GF-D8 (cell line): ENCODE results near the gene RFNG.

Experiments used
- DNase-seq: peaks from one replicate; lab custom pipeline; 2025; lab: John Stamatoyannopoulos, UW

RFNG gene

DNA sequence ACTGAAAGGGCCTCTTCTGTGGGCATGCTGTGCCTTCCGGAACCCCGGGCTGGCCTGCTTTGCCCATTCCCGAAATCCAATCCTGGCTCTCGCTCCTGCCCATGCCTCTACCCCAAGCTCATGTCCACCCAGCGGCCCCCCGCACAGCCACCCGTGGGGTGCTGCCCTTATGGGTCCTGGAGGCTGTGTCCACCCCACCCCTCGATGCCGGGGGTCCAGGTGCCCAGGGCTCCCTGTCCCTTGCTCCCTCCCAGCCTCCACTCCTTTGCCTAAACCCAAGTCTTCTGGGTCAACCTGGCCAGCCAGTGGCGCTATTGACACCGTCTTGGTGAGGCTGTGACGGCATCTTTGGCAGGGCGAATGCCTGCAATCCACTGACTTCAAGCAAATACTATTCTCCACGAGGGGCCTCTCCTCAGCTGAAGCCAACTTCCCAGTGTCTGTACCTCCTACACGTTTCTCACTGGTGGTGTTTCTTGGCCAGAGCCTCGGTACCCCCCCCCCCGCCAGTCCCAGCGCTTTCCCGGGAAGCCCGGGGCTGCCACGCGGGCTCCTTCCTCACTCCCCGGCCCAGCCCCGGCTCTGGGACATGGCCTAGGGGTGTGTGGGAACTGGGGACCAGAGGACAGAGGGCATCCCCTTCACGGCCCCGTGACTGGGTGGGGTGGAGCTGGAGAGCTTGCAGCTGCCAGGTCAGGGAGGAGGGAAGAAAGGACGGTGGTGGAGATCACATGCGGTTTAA is 26.2 kb upstream of the RFNG start:
- no peak for DNase-seq

DNA sequence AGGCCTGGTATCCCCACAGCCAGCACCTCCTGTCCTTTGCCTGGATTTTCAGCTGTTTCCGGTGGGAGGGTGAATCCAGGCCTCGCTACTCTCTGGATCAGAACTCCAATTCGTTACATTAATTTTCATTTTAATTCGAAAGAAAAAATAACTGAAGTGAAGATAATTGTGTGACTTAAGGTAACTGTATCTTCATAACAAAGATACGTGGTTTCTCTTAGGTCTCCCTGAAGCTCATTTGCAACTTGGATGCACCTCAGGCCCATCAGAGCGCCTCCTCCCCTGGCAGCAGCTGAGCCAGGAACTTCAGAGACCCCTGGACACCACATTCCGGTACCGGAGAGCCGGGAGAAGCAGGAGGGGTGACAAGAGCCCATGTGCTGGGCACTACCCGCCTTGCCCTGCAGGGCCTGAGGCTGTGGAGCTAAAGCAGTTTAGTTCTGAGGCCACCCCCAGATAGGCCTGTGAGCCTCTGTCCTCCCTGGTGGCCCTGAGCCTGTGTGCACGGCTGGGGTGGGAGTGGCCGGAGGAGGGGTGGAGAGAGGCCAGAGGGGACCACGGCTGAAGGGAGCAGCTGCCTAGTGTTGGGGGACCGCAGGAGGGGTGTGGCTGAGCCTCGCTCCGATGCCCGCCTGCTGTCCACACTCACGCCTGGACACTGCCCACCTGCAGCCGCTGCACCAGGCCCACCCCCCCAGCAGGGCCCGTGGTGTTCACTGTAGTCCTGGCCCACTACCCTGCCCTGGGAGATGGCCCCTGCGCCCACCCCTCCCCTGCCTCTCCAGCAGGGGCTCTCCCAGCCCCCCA is 25.4 kb upstream of the RFNG start:
- DNase-seq, result no peak

DNA sequence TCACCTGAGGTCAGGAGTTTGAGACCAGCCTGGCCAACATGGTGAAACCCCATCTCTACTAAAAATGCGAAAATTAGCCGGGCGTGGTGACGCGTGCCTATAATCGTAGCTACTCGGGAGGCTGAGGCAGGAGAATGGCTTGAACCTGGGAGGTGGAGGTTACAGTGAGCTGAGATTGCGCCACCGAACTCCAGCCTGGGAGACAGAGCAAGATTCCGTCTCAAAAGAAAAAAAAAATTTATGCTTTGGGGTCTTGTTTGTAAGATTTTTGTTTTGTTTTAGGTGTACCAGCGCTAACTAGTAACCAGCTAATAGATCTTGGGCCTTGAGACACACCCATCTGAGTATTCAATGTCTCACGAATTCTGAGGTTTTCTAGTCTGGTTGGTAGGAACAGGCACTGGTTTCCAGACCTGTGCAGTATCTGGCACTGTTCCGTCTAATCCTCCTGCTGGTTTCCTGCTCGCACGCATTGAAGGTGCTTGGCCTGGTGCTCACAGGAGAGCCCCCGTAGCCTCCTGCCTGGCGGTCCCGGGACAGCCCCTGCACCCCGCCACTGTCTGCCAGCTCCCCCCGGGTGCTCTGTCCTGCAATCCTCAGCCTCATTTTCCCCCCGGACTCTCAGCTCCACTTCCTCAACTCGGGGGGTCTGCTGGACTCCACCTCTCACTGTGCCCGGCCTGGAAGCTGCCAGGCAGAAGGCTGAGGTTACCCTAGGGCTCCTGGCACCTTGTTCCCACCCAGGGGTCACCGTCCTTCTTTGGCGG is 24.6 kb upstream of the RFNG start:
- no peak for DNase-seq

DNA sequence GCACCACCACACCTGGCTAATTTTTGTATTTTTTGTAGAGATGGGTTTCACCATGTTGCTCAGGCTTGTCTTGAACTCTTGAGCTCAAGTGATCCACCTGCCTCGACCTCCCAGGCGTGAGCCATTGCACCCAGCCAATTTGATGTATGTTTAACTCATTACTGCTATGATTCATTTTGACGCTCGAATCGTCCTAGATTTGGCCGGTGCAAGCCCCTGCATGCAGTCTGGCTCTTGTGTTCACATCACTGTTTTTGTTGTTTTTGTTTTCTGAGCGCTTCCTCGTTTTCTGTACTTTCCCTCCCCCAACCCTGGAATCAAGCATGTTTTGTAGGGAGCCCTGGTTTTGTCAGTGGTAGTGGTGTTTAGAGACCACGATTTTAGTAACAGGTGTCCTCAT is 21.8 kb upstream of the RFNG start:
- DNase-seq, result no peak

DNA sequence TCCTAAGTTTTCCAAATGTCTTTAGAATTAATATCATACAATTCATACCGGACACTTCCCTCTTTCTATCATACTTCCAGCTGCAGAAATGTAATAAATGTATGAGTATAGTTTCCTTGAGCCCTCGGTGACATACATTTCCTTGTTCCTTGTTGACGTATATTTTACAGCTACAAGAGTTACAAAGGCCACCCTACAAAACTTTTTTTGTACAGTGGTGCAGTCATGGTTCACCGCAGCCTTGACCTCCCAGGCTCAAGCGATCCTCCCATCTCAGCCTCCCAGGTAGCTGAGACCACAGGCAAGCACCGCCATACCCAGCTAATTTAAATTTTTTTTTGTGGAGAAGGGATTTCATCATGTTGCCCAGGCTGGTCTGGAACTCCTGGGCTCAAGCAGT is 21.2 kb upstream of the RFNG start:
- no peak for DNase-seq

DNA sequence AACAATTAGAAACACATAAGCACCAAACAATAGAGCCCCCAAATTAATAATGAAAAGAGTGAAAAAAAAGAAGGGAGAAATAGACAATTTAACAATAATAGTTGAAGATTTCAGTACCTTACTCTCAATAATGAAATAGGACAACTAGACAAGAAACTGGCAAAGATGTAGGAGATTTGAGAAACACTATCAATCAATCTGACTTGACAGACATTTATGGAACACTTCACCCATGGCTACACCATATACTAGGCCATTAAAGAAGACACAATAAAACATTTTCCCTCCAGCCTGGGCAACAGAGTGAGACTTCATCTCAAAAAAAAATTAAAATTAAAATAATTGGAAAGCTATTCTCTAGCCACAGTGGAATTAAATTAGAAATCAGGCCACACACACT is 19.0 kb upstream of the RFNG start:
- DNase-seq, result no peak

DNA sequence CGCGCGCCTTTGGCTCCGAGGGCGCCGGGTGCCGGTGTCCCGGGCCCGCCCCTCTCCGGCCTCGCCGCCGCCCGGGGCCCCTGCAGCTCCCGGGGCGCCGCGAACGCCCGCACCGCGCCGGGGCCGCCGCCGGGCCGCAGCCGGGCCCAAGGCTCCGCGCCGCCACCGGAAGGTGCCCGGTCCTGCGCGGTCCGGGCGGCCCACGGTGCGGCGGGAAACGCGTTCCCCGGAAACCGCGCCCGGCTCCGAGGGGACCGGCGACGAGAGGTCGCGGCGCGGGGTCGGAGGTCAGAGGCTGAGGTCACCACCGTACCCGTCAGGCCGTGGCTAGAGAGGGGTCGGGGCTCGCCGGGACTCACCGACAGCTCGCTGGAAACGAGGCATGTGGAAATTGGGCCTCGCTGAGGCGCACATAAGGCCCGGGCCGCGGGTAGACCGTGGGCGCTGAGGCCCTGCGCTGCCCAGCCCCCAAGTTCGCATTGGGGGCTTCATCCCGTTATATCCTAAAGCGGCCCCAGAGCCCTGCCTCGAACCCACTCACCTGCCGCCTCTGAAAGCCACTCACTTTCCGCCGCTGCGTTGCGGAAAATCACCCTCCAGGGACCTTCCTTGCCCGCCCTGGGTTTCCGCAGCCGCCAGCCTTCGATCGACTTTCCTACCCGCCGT is 14.2 kb upstream of the RFNG start, which contains the start of gene DUS1L:
Gene DUS1L (minus strand): TSS at position 167 of the 666 bp plus-strand sequence. CDS start 745 bp downstream, outside the sequence.
- DNase-seq, result peak; percentile 10

DNA sequence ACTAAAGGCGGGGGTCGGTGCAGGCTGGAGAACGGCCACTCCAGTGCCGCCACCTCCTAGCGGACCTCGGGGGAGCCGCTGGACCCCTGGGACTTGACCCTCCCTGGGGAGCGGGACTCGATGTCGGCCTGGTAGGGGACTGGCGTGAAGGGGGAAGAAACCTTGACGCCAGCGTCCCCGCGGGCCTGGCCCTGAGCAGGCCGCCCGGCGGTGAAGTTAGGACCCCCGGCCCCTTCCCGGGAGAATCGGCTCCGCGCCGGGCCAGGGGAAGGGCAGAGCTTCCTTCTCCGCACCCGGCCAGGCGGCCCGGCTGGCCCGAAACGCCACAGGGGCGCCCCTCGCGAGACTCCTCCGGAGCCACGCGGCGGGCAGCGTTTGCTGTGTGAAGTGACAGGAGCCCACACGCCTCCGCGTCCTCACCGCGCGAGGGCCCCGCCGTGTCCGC is 13.6 kb upstream of the RFNG start:
- no peak for DNase-seq

DNA sequence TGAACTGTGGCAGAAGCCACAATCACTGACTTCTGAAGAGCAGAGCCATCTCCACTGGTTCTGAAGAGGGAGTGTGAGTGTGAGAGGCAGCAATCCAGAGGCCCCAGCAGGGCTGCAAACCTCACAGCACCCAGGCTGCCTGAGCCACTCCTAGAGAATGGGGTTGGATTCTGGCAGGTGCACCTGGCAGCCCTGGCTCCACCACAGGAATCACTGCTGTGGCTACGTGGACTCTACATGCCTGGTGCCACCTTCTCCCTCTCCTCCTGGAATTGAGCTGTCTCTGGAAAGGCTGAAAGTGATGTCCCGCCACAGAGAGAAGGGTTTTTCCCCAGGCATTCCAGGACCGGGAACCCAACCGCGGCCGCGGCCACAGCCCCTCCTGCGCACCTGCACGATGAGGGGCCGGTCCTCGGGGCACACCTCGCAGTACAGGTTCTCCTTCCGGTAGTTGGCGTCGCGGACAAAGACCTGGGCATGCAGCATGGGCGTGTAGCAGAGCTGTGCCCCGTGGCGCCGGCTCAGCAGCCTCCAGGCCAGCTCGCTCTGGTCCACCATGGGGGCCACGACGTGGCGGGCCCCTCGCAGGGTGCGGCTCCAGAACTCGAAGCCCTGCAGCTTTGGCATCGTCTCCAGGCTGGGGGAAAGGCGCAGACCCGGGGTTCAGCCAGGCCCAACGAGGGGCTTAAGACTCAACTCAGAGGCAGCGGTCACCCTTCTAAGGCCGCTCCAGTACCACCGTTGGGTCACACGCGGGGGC is 13.0 kb upstream of the RFNG start:
- DNase-seq, result no peak

DNA sequence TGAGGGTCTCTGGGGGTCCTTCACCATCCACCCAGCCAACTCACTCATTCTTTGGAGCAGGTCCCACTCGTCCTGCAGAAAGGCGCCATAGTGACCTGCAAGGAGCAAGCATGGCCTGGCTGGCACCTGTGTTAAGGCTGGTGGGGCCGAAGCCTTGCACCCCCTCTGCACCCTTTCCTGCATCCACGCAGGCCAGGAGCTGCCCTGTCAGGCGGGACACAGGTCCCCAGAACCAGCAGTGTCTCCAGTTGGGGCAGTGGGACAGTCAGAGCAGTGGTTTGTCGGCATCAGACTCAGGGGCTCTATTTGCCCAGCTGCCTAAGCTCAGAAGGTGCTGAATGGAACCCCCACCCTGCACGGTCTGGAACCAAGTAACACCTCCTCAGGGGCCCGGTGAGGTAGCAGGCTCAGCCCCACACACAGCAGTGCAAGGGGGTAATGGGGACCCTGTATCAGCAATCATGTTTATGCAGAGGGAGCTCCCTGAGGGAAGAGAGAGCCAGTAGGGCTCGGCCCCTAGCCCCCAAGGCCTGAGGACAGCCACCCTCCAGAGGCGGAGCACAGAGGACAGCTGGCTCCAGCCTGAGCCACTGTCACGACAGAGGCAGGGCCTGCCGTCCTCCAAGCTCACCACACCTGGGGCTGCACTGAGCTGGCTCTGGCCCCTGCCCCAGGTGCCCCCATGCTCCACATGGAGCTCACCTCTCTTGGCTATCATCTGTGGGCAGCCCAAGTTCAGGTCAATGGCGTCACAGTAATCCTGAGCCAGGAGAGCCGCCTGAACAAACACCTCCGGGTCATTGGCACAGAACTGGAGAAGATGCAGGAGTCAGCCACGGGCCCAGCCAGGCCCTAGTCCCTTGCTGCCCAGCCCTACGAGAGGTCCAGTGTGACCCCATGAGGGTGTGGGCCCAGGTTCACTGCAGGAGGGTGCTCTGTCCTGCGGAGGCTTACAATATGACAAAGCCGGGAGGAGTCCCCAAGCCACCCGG is 12.1 kb upstream of the RFNG start:
- no peak for DNase-seq

DNA sequence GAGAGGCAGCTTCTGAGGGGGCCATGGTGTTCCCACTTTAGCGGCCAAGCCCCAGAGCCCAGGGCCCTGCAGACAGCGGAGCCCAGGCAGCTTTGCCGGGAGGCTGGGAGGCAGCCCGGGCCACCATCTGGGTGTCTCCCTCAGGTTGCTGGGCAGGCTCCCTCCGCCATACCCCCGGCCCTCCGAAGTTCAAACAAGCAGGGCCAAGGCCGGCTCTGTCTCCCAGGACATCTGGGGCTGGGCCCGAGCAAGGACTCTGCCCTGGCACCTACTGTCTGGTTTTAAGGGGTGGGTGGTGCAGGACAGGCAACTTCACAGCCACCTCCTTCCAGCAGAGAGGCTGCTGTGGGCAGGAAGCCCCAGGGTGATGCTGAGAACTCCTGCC is 11.4 kb upstream of the RFNG start:
- no peak for DNase-seq

DNA sequence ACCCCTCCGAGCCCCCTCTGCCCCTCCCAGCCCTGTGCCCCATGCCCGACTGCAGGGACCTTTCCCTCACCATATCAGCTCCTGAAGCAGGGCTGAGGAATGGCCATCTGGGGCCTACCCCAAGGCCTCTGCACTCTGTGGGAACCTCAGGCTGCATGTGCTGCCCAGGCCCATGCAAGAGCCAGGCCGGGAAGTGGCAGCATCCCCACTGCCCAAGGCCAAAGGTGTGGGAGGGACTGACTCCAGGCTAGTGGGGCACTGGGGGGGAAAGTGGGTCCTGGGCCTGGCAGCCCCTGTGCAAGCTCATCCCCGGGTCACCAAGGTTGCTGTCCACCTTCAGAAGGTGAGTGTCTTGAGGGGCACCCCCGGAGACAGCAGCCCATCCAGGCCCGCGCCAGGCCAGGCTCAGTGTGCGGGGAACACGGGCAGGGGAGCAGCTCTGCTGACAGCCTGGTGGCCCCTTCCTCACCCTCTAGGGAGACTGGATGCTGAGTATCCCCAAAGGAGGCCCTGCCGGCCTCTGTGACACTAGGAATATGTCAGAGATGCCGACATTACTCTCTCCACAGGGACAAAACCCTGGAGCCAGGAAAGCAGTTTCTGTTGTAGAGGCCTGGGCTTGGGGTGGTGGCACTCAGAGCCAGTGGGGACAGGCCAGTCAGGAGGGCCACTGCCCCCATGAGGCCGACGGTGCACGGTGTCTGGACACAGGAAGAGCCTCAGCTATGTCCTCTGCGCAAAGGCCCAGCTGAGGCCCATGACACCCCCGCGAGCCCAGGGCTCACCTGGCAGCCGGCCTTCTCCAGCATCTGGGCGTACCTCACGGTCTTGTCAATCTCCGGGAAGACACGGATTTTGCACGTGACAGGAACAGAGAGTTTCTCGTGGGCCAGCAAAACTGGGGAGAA is 10.7 kb upstream of the RFNG start:
- DNase-seq, result no peak

DNA sequence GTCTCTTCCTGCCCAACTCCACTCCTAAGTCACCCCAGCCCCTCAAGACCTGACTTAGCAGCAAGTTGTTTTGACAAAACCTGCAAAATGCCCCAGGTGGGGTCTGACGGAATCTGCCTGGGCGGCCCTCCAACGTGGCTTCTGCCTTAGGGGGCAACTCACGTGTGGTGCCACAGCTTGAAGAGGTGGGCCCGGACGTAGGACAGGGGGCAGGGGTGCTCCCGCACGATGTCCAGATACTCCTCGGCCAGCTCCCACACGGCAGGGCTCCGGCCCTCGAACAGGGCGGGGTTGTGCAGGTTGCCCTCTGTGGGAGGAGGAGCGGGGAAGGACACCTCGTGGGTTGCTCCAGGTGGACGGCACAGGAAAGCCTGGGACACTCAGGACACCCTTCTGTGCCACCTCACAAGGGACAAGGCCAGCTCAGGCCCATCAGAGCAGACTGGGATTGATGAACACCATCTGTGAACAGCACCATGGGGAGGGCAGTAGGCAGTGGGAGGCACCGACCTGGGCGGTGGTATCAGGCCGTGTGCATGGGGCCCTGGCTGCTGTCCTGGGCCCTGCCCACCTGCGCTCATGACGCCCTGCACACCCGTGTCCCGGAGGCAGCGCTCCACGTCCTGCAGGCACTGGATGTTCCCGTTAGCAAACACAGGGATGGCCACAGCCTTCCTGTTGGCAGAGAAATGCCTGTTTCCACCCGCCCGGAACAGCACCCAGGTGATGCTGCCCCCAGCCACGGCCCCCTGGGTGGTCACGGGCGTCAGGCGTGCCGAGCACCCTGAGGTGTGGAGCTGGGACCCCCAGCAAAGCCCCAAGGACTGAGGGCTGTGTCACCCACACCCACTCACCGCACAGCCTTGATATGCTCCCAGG is 9.7 kb upstream of the RFNG start:
- DNase-seq, result no peak

DNA sequence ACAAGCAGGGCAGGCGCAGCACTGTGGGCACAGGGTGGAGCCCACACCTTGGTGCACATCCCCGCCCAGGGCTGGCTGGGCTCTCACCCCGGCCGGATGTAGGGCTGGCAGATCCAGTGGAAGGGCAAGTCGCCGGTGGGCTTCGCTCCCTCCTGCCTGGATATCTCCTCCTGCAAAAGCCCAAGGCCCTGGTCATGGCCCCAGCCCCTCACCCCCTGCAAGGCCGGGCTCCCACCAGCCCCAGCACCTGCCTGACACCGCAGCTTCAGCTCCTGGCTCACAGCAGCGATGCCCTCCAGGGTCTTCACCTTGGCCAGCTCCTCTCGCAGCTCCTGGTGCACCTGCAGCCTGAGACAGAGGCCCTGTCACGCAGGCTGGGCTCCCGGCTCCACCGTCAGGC is 9.0 kb upstream of the RFNG start:
- DNase-seq, result no peak

DNA sequence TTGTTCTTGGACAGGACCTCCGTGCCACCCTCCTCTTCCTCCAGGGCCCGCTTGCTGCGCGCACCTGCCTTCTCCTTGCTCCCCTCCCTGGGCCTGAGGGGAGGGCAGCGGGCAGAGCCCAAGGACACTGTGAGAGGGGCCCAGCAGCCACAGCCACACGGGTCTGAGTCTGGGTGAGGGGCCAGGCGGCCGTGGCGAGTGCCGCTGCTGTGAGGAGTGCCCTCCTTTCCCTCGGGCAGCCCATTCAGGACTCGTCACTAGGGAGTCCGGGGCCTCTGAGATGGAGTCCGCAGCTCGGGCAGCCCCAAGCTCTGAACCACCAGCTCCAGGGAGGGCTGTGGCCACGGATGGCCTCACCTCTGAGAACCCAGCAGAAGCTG is 8.4 kb upstream of the RFNG start:
- no peak for DNase-seq

DNA sequence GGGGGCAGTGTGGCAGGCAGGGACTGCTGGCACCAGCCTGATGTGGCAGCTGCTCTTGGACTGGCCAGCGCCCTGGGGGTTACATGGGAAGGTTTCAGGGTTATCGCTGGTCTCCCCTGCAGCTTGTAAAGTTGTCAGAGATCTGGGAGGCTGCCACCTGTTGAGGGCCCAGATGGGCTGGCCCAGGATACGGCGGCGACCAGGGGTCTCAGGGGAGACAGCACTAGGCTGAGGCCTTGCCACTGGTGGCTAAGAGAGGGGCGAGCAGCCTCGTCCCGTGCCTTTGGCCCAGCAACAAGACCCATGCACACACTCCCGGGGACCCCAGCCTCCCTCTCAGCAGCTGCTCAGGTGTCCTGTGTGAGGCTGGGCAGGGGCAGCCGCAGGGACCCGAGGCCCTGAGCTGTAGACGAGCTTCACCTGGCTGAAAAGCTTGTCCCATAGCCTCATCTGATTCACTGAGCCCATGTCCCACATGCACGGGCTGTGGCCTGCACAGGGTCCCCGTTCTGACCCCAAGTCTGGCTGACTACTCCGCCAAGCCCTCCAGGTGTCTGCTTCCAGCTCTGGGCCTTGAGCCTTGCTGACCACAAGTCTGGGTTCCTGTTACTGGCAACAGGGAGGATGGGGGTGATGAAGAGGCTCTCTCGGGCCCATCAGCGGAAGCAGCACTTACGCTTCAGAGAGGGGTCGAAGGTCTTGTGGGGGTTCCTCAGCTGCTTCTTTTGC is 7.8 kb upstream of the RFNG start:
- DNase-seq, result no peak

DNA sequence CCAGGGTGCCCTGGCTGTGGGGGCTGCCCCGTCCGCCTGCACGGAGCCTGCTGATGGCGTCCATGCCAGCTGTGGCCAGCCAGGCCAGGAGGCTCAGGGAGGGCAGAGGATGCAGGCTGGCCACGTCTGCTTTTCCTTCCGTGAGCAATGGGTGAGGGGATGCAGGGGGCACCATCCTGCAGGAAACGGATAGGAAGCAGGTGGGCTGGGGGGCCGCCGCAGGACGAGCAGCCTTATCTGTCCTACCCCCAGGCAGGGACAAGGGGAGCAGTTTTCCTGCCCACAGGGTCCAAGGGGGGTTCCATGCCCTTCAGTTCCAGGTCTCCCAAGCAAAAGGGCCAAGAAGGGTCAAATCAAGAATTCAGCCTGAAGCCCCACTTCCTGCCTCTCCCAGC is 7.2 kb upstream of the RFNG start:
- DNase-seq, result no peak
